Jurkat, Clone E6-1 (cell line): ENCODE measurements around the gene F12.
"Not testable (repeated sequence)": the region's sequence is repeated elsewhere in the genome, so short reads cannot be mapped to it uniquely, and the experiment has no call there.

ENCODE experiments used
- DNase-seq: peaks from one replicate; pipeline ENCODE4 v3.0.0-alpha.2; 2011; ENCODE audit warnings: low read depth, low spot score
- H3K4me3 ChIP-seq: 2 replicates; pipeline ENCODE4 v1.5.1; 2011; ENCODE audit warnings: mild to moderate bottlenecking, low read length, control low read depth, moderate library complexity

The F12 gene

GRCh38 chr5:177425196-177425800, 15.9 kb upstream of the F12 start:
- H3K4me3 ChIP-seq, result peak overlapping the region; percentile 69
- DNase-seq, result no peak

GRCh38 chr5:177423671-177424070, 14.3 kb upstream of the F12 start:
- DNase-seq, result no peak
- no peak overlapping the region for H3K4me3 ChIP-seq

GRCh38 chr5:177421062-177421798, 11.9 kb upstream of the F12 start:
- DNase-seq, result no peak
- no peak overlapping the region for H3K4me3 ChIP-seq

- not testable (repeated sequence) for H3K4me3 ChIP-seq, DNase-seq
Measured at GRCh38 chr5:177420472-177420871, 11.1 kb upstream of the F12 start.

- no peak overlapping the region for H3K4me3 ChIP-seq
- DNase-seq, result no peak
Measured at GRCh38 chr5:177419046-177419445, 9.7 kb upstream of the F12 start.

GRCh38 chr5:177417081-177417480, 7.7 kb upstream of the F12 start:
- not testable (repeated sequence) for DNase-seq, H3K4me3 ChIP-seq

GRCh38 chr5:177414481-177414880, 5.1 kb upstream of the F12 start:
- H3K4me3 ChIP-seq, result no peak overlapping the region
- DNase-seq, result no peak

- no peak overlapping the region for H3K4me3 ChIP-seq
- no peak for DNase-seq
Measured at GRCh38 chr5:177412603-177413233, 3.4 kb upstream of the F12 start.

GRCh38 chr5:177410575-177410974, 1.2 kb upstream of the F12 start:
- no peak overlapping the region for H3K4me3 ChIP-seq
- no peak for DNase-seq

- DNase-seq, result no peak
- H3K4me3 ChIP-seq, result no peak overlapping the region
Measured at GRCh38 chr5:177405805-177406204, 3.6 kb downstream of the F12 start.

GRCh38 chr5:177405312-177405711, 4.1 kb downstream of the F12 start:
- DNase-seq, result no peak
- no peak overlapping the region for H3K4me3 ChIP-seq

- peak overlapping the region; percentile 57 for H3K4me3 ChIP-seq
- DNase-seq, result no peak
Measured at GRCh38 chr5:177404641-177405179, 4.7 kb downstream of the F12 start.

GRCh38 chr5:177403792-177404640, 5.3 kb downstream of the F12 start:
- no peak for DNase-seq
- H3K4me3 ChIP-seq, result peak overlapping the region; percentile 57

GRCh38 chr5:177403102-177403791, 6.1 kb downstream of the F12 start:
- DNase-seq, result no peak
- peak overlapping the region; percentile 57 for H3K4me3 ChIP-seq

- DNase-seq, result no peak
- H3K4me3 ChIP-seq, result peak overlapping the region; percentile 57
Measured at GRCh38 chr5:177402271-177403043, 6.9 kb downstream of the F12 start.

- DNase-seq, result no peak
- no peak within 1 kb of the TSS for H3K4me3 ChIP-seq
Measured at GRCh38 chr5:177399997-177400868, 9.1 kb downstream of the F12 start, which contains the start of gene PFN3. Gene PFN3, minus strand, starts transcription at chr5:177400661. Its CDS starts 85 bp downstream, at chr5:177400576.

GRCh38 chr5:177397875-177398390, 11.4 kb downstream of the F12 start:
- no peak overlapping the region for H3K4me3 ChIP-seq
- DNase-seq, result no peak
